ENCODE measurements around the gene SCN8A. TPM values are rescaled to one million over a fixed set of nuclear protein-coding genes. Genes with fewer than 3 reads are reported as not detected.

The SCN8A gene
- total RNA-seq, 1 donor from 2014 or later = 0.53 TPM

DNA sequence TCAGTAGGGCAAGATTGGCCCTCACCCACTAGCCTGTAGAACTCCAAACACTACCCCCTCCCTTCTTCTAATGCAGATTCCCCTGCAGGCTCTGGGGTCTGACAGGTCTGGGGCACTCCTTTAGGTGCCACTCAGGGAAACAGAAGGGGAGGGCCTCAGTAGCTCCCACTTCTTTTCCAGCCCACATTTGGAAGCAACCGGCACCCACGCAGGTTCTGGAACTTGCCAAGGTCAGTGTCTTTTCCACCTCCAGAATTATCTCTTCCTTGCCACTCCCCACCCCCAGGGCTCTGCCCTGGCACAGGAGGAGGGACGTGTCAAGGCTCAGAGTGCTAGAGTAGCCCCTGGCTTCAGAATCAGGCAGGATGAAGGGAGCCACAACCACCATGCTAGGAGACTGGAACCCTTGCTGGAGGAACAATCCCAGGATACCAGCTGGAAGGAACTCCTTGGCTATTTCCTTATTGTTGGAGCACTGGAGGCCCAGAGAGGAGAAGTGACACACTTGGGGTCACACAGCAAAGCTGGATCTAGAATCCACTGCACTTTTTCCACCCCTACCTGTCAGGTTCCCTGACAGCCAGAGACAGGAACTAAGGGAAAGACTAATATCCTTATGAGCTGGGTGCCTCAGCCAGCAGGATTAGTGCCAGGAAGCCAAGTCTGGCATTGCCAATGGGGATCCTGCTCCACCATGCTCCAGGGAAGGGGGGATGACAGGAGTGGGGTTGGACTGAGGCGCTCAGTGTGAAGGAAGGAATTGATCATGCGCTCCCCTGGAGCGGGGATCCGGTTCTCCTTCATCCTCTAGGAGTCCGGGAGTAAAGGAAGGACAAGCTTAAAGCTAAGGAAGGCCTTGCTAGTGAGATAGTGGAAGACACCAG is 259.3 kb downstream of the SCN8A start:
- Histone ChIP-seq H3K4me1 (peaks cover 41% of the 10 kb centered on the region), H3K9me3 (no peaks in the 10 kb centered on the region), H3K36me3 (no peaks in the 10 kb centered on the region), H3K27me3 (ENCODE audit: low read depth) (peaks cover 33% of the 10 kb centered on the region), H3K4me3 (no peak overlapping the region), H3K27ac (peak overlapping the region; percentile 58)
- TF ChIP-seq, protein P1, sequence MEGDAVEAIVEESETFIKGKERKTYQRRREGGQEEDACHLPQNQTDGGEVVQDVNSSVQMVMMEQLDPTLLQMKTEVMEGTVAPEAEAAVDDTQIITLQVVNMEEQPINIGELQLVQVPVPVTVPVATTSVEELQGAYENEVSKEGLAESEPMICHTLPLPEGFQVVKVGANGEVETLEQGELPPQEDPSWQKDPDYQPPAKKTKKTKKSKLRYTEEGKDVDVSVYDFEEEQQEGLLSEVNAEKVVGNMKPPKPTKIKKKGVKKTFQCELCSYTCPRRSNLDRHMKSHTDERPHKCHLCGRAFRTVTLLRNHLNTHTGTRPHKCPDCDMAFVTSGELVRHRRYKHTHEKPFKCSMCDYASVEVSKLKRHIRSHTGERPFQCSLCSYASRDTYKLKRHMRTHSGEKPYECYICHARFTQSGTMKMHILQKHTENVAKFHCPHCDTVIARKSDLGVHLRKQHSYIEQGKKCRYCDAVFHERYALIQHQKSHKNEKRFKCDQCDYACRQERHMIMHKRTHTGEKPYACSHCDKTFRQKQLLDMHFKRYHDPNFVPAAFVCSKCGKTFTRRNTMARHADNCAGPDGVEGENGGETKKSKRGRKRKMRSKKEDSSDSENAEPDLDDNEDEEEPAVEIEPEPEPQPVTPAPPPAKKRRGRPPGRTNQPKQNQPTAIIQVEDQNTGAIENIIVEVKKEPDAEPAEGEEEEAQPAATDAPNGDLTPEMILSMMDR (IDR thresholded peaks at IDR 0.05) = no peak
- intact Hi-C loops (cut with DNase I) = no loop called here
- ATAC-seq (no peak), DNase-seq (no peak)

DNA sequence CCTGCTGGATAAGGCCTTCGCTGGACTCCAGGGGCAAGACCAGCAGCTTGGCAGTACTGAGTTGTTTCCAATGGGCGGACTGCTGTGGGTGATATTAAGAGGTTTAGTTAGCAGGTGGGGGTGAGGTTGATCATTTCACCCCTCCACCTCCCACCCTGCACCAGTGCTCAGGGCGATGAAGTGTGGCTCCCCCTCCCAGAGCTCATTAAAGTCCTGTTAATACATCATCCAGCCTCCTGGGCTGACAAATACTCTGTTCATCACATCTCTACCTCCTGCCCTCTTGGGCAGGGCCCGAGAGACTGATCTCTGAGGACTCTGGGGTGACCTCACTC is 259.9 kb downstream of the SCN8A start:
- no peak for DNase-seq
- Histone ChIP-seq H3K4me1 (peaks cover 46% of the 10 kb centered on the region), H3K27ac (peak overlapping the region; percentile 58), H3K4me3 (no peak overlapping the region), H3K9me3 (no peaks in the 10 kb centered on the region), H3K27me3 (ENCODE audit: low read depth) (peaks cover 29% of the 10 kb centered on the region), H3K36me3 (no peaks in the 10 kb centered on the region)
- intact Hi-C loops (cut with DNase I) = no loop called here
- TF ChIP-seq, protein P1 (IDR thresholded peaks at IDR 0.05) = no peak
- ATAC-seq = no peak

DNA sequence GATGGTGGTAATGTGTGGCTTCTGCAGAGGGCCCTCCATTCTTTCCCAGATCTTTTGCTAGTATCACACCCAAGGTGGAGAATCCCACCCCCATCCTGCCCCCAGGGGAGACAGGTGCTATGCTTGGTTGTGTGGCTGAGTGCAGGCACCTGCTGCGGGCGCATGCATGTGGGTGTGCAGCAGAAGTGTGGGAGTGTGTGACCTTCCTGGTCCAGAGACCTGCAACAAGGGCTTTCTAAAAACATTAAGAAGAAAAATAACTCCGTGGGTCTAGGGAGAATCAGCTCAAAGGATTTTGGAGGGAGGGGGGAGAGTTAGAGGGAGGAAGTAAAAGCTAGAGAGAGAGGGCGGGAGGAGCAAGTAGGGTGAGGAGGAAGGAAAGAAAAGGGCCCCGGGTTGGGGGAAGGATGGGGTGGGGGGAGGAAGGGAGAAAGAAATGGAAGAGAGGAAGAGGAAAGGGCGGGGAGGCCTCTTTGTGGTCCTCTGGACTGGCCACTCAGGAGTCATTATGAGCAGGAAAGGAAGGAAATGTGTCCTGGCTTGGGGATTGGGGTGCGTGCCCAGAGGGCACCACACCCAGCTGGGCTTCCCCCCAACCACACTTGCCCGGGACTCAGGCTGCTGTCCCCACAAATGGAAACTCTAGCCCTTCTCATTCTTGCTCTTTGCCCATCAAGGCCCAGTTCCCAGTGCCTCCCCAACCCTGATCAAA is 260.5 kb downstream of the SCN8A start:
- no peaks in the 10 kb centered on the region for H3K9me3 ChIP-seq
- H3K4me1 ChIP-seq = peaks cover 39% of the 10 kb centered on the region
- peaks cover 29% of the 10 kb centered on the region for H3K27me3 ChIP-seq (ENCODE audit: low read depth)
- H3K27ac ChIP-seq = peak overlapping the region; percentile 58
- ATAC-seq (no peak), DNase-seq (no peak)
- TF ChIP-seq, protein P1 (IDR thresholded peaks at IDR 0.05) = no peak
- H3K4me3 ChIP-seq = no peak overlapping the region
- intact Hi-C loops (cut with DNase I) = no loop called here
- H3K36me3 ChIP-seq = no peaks in the 10 kb centered on the region

DNA sequence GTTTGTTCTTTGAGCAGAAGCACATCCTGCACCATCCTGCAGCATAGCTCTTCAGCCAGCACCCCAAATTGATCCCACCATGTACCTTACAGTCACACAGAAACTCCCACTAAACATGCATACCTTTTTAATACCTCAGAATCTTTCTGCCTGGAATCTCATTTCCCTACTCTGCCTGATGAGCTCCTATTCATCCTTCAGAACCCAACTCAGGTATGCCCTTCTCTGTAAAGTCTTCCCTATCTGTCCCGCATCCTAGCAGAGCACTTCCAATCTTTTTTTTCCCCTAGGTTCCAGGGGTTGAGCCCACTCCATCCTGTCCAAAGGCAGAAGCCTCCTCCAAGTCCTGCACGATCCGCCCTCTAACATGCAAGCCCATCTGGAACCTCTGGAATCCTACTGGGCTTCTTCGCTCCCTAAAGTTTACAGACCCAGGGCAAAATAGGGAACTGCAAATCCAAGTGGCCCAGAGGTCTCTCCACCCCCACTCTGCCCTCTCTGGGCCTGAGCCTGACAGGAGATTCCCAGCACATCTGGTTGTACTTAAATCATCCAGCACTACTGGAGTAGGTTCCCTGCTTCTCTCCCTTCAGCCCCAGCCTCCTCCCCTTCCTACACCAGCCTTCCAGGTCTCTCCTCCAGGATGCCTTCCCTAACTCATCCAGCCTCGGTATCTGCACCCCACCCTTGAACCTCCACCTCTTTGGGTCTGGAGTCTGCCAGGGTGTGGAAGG is 261.5 kb downstream of the SCN8A start:
- TF ChIP-seq, protein P1 (IDR thresholded peaks at IDR 0.05) = no peak
- Histone ChIP-seq H3K9me3 (no peaks in the 10 kb centered on the region), H3K36me3 (no peaks in the 10 kb centered on the region), H3K4me1 (peaks cover 29% of the 10 kb centered on the region), H3K27ac (no peak overlapping the region), H3K4me3 (no peak overlapping the region), H3K27me3 (ENCODE audit: low read depth) (peaks cover 20% of the 10 kb centered on the region)
- DNase-seq (no peak), ATAC-seq (no peak)
- intact Hi-C loops (cut with DNase I) = no loop called here

DNA sequence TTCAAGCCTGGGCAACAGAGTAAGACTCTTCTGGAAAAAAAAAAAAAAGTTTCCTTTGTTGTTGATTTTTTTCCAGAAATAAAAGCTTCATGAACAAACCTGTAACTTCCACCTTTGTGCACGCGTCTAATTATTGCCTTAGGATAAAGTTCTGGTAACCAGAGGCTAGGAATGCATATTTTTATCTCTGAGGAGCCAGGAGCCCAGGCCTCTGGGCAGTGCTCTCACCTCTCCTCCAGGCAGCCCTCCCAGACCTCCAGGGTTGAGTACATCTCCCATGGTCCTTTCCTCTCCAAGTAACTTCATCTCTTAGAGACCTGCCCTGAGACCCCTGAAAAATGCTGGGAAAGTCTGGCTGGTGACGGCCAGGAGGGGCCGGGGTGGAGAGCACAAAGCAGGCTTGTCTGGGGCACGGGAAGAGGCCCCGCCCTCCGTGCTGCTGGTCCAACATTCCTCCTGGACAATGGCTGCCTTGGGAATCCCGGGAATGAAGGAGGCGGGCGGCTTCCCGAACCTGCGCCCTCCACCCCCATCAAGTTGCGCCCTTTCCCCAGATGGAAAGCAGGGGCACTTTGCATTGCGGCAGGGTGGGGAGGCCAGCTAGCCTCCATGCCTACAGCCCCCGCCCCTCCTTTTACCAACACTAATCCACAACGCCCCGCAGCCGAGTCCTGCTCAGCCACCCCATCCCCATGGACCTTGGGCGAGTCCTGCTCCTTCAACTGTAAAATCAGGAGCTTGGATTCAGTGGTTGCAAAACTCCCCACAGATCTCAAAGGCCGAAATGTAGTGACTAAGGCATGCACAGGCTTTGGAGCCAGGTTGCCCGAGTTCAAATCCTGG is 264.8 kb downstream of the SCN8A start:
- DNase-seq (no peak), ATAC-seq (peak; percentile 34 to 41)
- no peaks in the 10 kb centered on the region for H3K36me3 ChIP-seq
- H3K9me3 ChIP-seq = no peaks in the 10 kb centered on the region
- intact Hi-C loops (cut with DNase I) = no loop called here
- peaks cover 11% of the 10 kb centered on the region for H3K27me3 ChIP-seq (ENCODE audit: low read depth)
- TF ChIP-seq, protein P1 (IDR thresholded peaks at IDR 0.05) = no peak
- H3K27ac ChIP-seq = peak overlapping the region; percentile 11
- peaks cover 12% of the 10 kb centered on the region for H3K4me1 ChIP-seq
- peak overlapping the region; percentile 13 for H3K4me3 ChIP-seq

Data from lower lobe of right lung (tissue), 2 donors.